CD14-positive monocyte (primary cell): ENCODE measurements around the gene RIOK3. TPM values are rescaled to one million over a fixed set of nuclear protein-coding genes. Genes with fewer than 3 reads are reported as not detected.

ENCODE experiments used
- DNase-seq, 3 donors: peaks; one replicate each; pipeline ENCODE4 v3.0.0-alpha.2; 2011 to 2022
- H2AFZ ChIP-seq: 2 replicates; pipeline ENCODE4 v1.6.0; 2012; ENCODE audit warnings: mild to moderate bottlenecking, low read depth, low read length, inconsistent platforms; ENCODE audit not compliant: insufficient read depth, poor library complexity, severe bottlenecking
- H3K27ac ChIP-seq, 2 donors: 1 replicate in 1 of 2; 2 replicates in 1 of 2; pipeline ENCODE4 v1.5.1; 2012 to 2013; ENCODE audit warnings: low read length in 2 of 2, control low read depth in 1 of 2, inconsistent platforms in 1 of 2, low read depth in 1 of 2, mild to moderate bottlenecking in 1 of 2
- H3K27me3 ChIP-seq, 2 donors: one replicate each; pipeline versions ENCODE4 v1.6.0 to v1.6.1; 2011 to 2013; ENCODE audit warnings: low read length in 2 of 2; ENCODE audit not compliant: control insufficient read depth in 2 of 2, insufficient read depth in 2 of 2
- H3K36me3 ChIP-seq, 2 donors: replicated peaks in 1 of 2; 1 replicate in 1 of 2; 2 replicates in 1 of 2; pipeline versions ENCODE4 v1.5.1 to v1.6.1; 2012 to 2013; ENCODE audit warnings: low read length in 2 of 2, control low read depth in 1 of 2, inconsistent platforms in 1 of 2, mild to moderate bottlenecking in 1 of 2; ENCODE audit not compliant: insufficient read depth in 2 of 2, control insufficient read depth in 1 of 2
- H3K4me1 ChIP-seq, 2 donors: 1 replicate in 1 of 2; 2 replicates in 1 of 2; pipeline versions ENCODE4 v1.5.1 to v1.6.1; 2012 to 2013; ENCODE audit warnings: low read length in 2 of 2, control low read depth in 1 of 2, inconsistent platforms in 1 of 2, mild to moderate bottlenecking in 1 of 2, moderate library complexity in 1 of 2; ENCODE audit not compliant: insufficient read depth in 2 of 2, control insufficient read depth in 1 of 2
- H3K4me2 ChIP-seq: replicated peaks from 2 replicates; pipeline ENCODE3; 2012; ENCODE audit warnings: low read length, moderate library complexity, mild to moderate bottlenecking; ENCODE audit not compliant: poor library complexity, severe bottlenecking; ENCODE audit errors: extremely low read depth
- H3K4me3 ChIP-seq, 3 experiments: fragments of 200-600 bp in 1 of 3; sonication (generic) in 1 of 3; replicated peaks in 1 of 3; 1 replicate in 2 of 3; 2 replicates in 1 of 3; pipeline ENCODE4 v1.5.1; 2011 to 2013; ENCODE audit warnings: low read length in 3 of 3, mild to moderate bottlenecking in 3 of 3, control low read depth in 2 of 3, low read depth in 2 of 3, inconsistent platforms in 1 of 3, moderate library complexity in 1 of 3
- H3K79me2 ChIP-seq: 2 replicates; pipeline ENCODE4 v1.6.0; 2012; ENCODE audit warnings: mild to moderate bottlenecking, control low read depth, inconsistent platforms, low read length, moderate library complexity; ENCODE audit not compliant: insufficient read depth
- H3K9ac ChIP-seq: 2 replicates; pipeline ENCODE4 v1.6.0; 2017; ENCODE audit warnings: low read length, mild to moderate bottlenecking; ENCODE audit not compliant: insufficient read depth, poor library complexity, severe bottlenecking
- H3K9me3 ChIP-seq, 2 donors: replicated peaks in 1 of 2; 1 replicate in 1 of 2; 2 replicates in 1 of 2; pipeline versions ENCODE4 v1.5.1 to v1.6.1; 2012 to 2013; ENCODE audit warnings: low read length in 2 of 2, control low read depth in 1 of 2; ENCODE audit not compliant: control insufficient read depth in 1 of 2, insufficient read depth in 1 of 2
- H4K20me1 ChIP-seq: 2 replicates; pipeline ENCODE4 v1.6.0; 2012; ENCODE audit warnings: mild to moderate bottlenecking, low read length, control low read depth, moderate library complexity; ENCODE audit not compliant: insufficient read depth
- H3K27ac Mint-ChIP-seq, 7 donors: one replicate each; pipeline ENCODE4 v1.8.0; 2020; ENCODE audit warnings: mild to moderate bottlenecking in 7 of 7, mixed read lengths in 7 of 7, moderate library complexity in 6 of 7, inconsistent platforms in 2 of 7
- H3K27me3 Mint-ChIP-seq, 3 donors: one replicate each; pipeline ENCODE4 v1.8.0; 2021 to 2022; ENCODE audit warnings: low read depth in 3 of 3, mild to moderate bottlenecking in 3 of 3, mixed read lengths in 3 of 3, moderate library complexity in 3 of 3, inconsistent platforms in 1 of 3
- H3K36me3 Mint-ChIP-seq, 2 donors: one replicate each; pipeline ENCODE4 v1.8.0; 2020; ENCODE audit warnings: mixed read lengths in 2 of 2, inconsistent platforms in 1 of 2, mild to moderate bottlenecking in 1 of 2
- H3K4me1 Mint-ChIP-seq: one replicate; pipeline ENCODE4 v1.8.0; 2020; ENCODE audit warnings: mild to moderate bottlenecking, mixed read lengths
- H3K4me3 Mint-ChIP-seq, 2 donors: one replicate each; pipeline ENCODE4 v1.8.0; 2020; ENCODE audit warnings: mild to moderate bottlenecking in 2 of 2, mixed read lengths in 2 of 2, moderate library complexity in 1 of 2
- H3K9me3 Mint-ChIP-seq, 7 donors: one replicate each; pipeline ENCODE4 v1.8.0; 2020 to 2022; ENCODE audit warnings: mixed read lengths in 7 of 7, mild to moderate bottlenecking in 6 of 7, moderate library complexity in 6 of 7, inconsistent platforms in 2 of 7
- CTCF ChIP-seq: fragments of 200-600 bp; IDR thresholded peaks from one replicate; pipeline ENCODE4 v1.8.0; 2022; ENCODE audit warnings: antibody characterized with exemption, mild to moderate bottlenecking
- WGBS: methylation state at CpG from one replicate; pipeline ENCODE4 v1.1.5; 2013; ENCODE audit warnings: missing lambda C conversion rate; ENCODE audit not compliant: insufficient coverage; 5-methylcytosine and 5-hydroxymethylcytosine counted together
- intact Hi-C, 2 donors: fragments of 100-400 bp; cut with micrococcal nuclease; formaldehyde crosslinking; loops; one replicate each; pipeline versions ENCODE4 v1.15.0 to v1.15.1; 2023
- polyA plus RNA-seq, 3 donors: library from polyadenylated mRNA; depleted of rRNA in 1 of 3; unstranded in 2 of 3; stranded (reverse) in 1 of 3; fragments of 300-500 nt in 2 of 3; fragments of >200 nt in 1 of 3; fragmentation: Illumina TruSeq in 2 of 3; gene quantifications; 1 replicate in 2 of 3; 2 replicates in 1 of 3; pipeline ENCODE4 v1.2.3, GENCODE V29; 2012 to 2021

RIOK3 gene
- polyA plus RNA-seq, 3 donors = 50.9 to 79.7 (median 62.2) TPM

- peak in 2 of 3 donors; percentile 48 to 49 for DNase-seq
- Mint-ChIP-seq H3K27me3 (peaks cover 0 to 3% (median 2%) of the 10 kb centered on the region in 3 donors), H3K36me3 (peaks cover 59 to 85% of the 10 kb centered on the region in 2 donors), H3K9me3 (peaks cover 0 to 2% (median 0%) of the 10 kb centered on the region in 7 donors), H3K4me1 (peaks cover 20% of the 10 kb centered on the region), H3K27ac (peak overlapping the region; percentile 92 to 96 (median 94)), H3K4me3 (peak overlapping the region; percentile 39 to 66)
- H3K79me2 ChIP-seq = peaks cover 19% of the 10 kb centered on the region
- H3K27me3 ChIP-seq = no peaks in the 10 kb centered on the region
- no peaks in the 10 kb centered on the region for H3K9me3 ChIP-seq
- 100% methylated on average over 1 of the region's 1 CpG for WGBS
- no peak for TF ChIP-seq CTCF
- peak overlapping the region; percentile 19 for H3K9ac ChIP-seq
- H3K36me3 ChIP-seq = peaks cover 56 to 70% of the 10 kb centered on the region in 2 donors
- H3K4me2 ChIP-seq = peak overlapping the region; percentile 9
- H3K4me1 ChIP-seq = peaks cover 17 to 19% of the 10 kb centered on the region in 2 donors
- no peak overlapping the region for H2AFZ ChIP-seq
- H3K4me3 ChIP-seq = no peak overlapping the region
- H3K27ac ChIP-seq = peak overlapping the region; percentile 72 to 78
- intact Hi-C loops = no loop called here
- peaks cover 22% of the 10 kb centered on the region for H4K20me1 ChIP-seq
Observed at GRCh38 chr18:23512641-23513040, 59.6 kb downstream of the RIOK3 start.

DNA sequence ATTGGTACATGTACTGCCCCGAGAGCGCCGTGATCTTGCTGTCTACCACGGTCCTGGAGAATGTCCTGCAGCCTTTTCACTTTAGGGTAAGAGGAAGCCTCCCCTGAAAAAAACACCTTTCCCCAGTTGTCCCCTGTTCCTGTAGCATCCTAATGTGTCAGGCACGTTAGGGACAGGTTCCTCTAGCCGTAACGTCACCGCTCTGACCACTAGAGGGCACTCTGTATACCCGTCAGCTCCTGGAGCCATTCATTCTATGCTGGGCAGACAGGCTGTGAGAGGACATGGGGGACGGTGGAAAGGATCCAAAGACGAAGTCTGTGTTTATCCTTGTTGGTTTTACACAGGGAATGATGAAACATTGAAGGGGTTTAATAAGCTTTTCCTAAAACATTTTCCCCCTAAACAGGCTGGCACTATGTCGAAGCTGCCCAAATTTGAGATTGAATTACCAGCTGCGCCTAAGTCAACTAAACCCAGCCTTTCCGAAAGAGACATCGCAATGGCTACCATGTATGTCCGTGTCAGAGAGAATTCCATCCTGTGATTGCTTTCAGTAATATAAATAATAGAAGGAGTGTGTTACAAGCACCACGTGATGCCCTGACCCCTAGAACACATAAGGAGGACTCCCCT is 62.9 kb downstream of the RIOK3 start:
- DNase-seq = peak; percentile 61 to 78 (median 76)
- Histone ChIP-seq H3K4me2 (no peak overlapping the region), H3K79me2 (peaks cover 7% of the 10 kb centered on the region), H3K27ac (no peak overlapping the region), H4K20me1 (peaks cover 14% of the 10 kb centered on the region), H3K4me1 (peaks cover 17 to 19% of the 10 kb centered on the region in 2 donors), H3K9ac (no peak overlapping the region), H3K36me3 (peaks cover 58 to 79% of the 10 kb centered on the region in 2 donors), H2AFZ (no peak overlapping the region), H3K9me3 (no peaks in the 10 kb centered on the region), H3K4me3 (no peak overlapping the region), H3K27me3 (no peaks in the 10 kb centered on the region)
- peak overlapping the region in 6 of 7 donors; percentile 1 to 85 (median 68) for H3K27ac Mint-ChIP-seq
- peaks cover 20% of the 10 kb centered on the region for H3K4me1 Mint-ChIP-seq
- peaks cover 0 to 2% (median 0%) of the 10 kb centered on the region in 3 donors for H3K27me3 Mint-ChIP-seq
- peaks cover 64 to 89% of the 10 kb centered on the region in 2 donors for H3K36me3 Mint-ChIP-seq
- H3K4me3 Mint-ChIP-seq = no peak overlapping the region
- intact Hi-C loops = loop anchor here (5.0 kb wide), 1 partner anchor 71 kb away; the partner anchor contains the start of gene NPC1 (in 2 of the 2)
- peaks cover 0 to 3% (median 0%) of the 10 kb centered on the region in 7 donors for H3K9me3 Mint-ChIP-seq
- peak; percentile 85 for TF ChIP-seq CTCF
- WGBS = 55% methylated on average over 6 of the region's 17 CpGs
